ENCODE results near the gene ASGR2. TPM values are rescaled to one million over a fixed set of nuclear protein-coding genes. Genes with fewer than 3 reads are reported as not detected.
"Not testable (repeated sequence)": the region's sequence is repeated elsewhere in the genome, so short reads cannot be mapped to it uniquely, and the experiment has no call there.

Gene ASGR2
- total RNA-seq, 1 experiment from 2014 or later = not detected

DNA sequence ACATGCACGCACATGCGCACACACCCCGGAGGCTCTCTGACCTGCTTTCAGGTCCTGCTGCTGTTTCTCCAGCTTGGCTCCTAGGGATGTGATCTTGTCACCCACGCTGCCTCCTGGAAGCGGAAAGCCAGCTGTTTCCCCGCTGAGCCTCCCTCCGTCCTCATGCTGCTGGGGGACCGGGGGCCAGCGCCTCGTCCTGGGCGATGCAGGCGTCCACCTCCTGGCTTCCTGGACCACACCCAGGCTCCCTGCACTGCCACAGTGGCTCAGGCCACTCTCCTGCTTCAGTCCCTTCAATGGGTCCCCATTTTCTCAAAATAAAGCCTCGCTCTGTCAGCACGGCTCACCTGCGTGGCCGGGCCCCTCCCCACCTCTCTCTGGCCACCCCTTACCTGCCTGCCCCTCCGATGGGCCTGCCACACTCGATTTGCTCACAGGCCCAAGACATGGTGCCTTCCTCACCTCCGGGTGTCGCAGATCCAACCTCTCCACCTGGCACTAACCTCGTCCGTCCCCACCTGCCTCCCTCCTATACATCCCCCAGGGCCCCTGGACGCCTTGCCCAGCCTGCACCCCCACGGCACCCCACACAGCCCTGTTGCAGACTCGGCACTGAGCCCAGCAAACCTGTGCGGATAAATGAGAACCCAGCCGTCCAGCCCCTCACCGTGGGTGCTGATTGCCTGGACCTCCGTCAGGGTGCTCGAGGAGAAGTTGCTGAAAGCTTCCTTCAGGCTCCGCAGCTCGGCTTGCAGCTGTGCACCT lies 6.6 kb downstream of the ASGR2 start:
- Mint-ChIP-seq H3K4me3 (ENCODE audit: low read depth, unreplicated experiment) (no peak overlapping the region), H3K27ac (ENCODE audit: unreplicated experiment) (no peak overlapping the region), H3K36me3 (ENCODE audit: insufficient read depth, unreplicated experiment) (no peaks in the 10 kb centered on the region), H3K27me3 (ENCODE audit: unreplicated experiment) (peaks cover 10% of the 10 kb centered on the region), H3K9me3 (ENCODE audit: low read depth, unreplicated experiment) (no peaks in the 10 kb centered on the region), H3K4me1 (ENCODE audit: low read depth, unreplicated experiment) (no peaks in the 10 kb centered on the region)
- intact Hi-C loops (cut with micrococcal nuclease; ENCODE audit: unreplicated experiment) = no loop called here
- TF ChIP-seq, protein P1, sequence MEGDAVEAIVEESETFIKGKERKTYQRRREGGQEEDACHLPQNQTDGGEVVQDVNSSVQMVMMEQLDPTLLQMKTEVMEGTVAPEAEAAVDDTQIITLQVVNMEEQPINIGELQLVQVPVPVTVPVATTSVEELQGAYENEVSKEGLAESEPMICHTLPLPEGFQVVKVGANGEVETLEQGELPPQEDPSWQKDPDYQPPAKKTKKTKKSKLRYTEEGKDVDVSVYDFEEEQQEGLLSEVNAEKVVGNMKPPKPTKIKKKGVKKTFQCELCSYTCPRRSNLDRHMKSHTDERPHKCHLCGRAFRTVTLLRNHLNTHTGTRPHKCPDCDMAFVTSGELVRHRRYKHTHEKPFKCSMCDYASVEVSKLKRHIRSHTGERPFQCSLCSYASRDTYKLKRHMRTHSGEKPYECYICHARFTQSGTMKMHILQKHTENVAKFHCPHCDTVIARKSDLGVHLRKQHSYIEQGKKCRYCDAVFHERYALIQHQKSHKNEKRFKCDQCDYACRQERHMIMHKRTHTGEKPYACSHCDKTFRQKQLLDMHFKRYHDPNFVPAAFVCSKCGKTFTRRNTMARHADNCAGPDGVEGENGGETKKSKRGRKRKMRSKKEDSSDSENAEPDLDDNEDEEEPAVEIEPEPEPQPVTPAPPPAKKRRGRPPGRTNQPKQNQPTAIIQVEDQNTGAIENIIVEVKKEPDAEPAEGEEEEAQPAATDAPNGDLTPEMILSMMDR (IDR thresholded peaks at IDR 0.05; ENCODE audit: unreplicated experiment) = no peak
- DNase-seq = no peak
- CTCF ChIA-PET = no interaction called here
- BruUV-seq (replicated peaks) = no TSS peak

DNA sequence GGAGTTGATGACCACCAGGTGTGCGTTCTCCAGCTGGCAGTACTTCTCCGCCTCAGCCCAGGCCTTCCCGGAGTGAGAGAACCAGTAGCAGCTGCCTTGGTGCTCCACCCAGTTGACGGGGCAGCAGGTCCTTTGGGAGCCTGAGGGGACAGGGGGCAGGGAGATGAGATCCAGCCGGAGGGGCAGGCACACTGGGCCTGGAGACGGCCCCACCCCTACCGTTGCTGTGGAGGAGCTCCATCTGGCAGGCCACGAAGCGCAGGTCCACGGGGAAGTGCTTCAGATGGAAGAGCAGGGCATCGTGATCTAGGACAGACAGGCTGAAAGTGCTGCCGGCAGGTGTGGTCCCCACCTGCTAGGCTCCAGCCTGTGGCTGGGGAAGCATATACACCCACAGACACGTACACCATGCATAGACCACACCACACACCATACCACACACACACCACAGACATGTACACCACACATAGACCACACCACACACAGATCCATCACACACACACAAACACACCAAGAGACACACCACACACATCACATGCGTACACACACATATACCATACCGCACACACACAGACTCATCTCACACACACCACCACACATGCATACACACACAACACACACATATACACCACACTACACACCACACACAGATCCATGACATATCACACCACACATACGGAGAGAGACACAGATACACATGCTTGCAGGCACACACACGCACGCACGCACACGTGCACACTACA lies 7.4 kb downstream of the ASGR2 start:
- H3K27ac Mint-ChIP-seq (ENCODE audit: unreplicated experiment) = no peak overlapping the region
- H3K4me1 Mint-ChIP-seq (ENCODE audit: low read depth, unreplicated experiment) = no peaks in the 10 kb centered on the region
- CTCF ChIA-PET = no interaction called here
- TF ChIP-seq, protein P1 (IDR thresholded peaks at IDR 0.05; ENCODE audit: unreplicated experiment) = no peak
- no TSS peak for BruUV-seq (replicated peaks)
- peaks cover 18% of the 10 kb centered on the region for H3K27me3 Mint-ChIP-seq (ENCODE audit: unreplicated experiment)
- no peaks in the 10 kb centered on the region for H3K9me3 Mint-ChIP-seq (ENCODE audit: low read depth, unreplicated experiment)
- DNase-seq = no peak
- no peak overlapping the region for H3K4me3 Mint-ChIP-seq (ENCODE audit: low read depth, unreplicated experiment)
- H3K36me3 Mint-ChIP-seq (ENCODE audit: insufficient read depth, unreplicated experiment) = no peaks in the 10 kb centered on the region
- intact Hi-C loops (cut with micrococcal nuclease; ENCODE audit: unreplicated experiment) = no loop called here

DNA sequence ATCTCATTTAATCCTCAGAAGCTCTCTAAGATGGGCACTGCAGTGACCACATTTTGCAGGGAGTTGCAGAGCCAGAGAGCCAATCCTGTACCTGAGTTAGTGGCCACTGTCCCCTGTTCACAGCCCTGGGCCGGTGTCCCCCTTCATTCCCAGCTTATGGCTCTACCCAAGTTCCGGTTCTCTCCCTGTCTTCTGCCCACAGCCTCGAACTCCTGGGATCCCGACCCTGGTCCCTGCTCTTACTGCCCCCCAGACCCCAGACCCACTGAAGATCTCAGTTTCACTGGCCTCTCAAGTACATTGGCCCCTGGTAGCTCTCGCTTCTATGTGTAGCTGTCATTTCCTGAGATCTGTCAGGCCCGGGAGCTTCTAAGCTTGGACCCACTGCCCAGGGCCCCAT lies 12.2 kb downstream of the ASGR2 start:
- Mint-ChIP-seq H3K4me3 (ENCODE audit: low read depth, unreplicated experiment) (no peak overlapping the region), H3K36me3 (ENCODE audit: insufficient read depth, unreplicated experiment) (no peaks in the 10 kb centered on the region), H3K9me3 (ENCODE audit: low read depth, unreplicated experiment) (peaks cover 2% of the 10 kb centered on the region), H3K4me1 (ENCODE audit: low read depth, unreplicated experiment) (no peaks in the 10 kb centered on the region), H3K27ac (ENCODE audit: unreplicated experiment) (no peak overlapping the region), H3K27me3 (ENCODE audit: unreplicated experiment) (peaks cover 44% of the 10 kb centered on the region)
- no peak for DNase-seq
- CTCF ChIA-PET = no interaction called here
- BruUV-seq (replicated peaks) = no TSS peak
- TF ChIP-seq, protein P1 (IDR thresholded peaks at IDR 0.05; ENCODE audit: unreplicated experiment) = no peak
- intact Hi-C loops (cut with micrococcal nuclease; ENCODE audit: unreplicated experiment) = no loop called here

DNA sequence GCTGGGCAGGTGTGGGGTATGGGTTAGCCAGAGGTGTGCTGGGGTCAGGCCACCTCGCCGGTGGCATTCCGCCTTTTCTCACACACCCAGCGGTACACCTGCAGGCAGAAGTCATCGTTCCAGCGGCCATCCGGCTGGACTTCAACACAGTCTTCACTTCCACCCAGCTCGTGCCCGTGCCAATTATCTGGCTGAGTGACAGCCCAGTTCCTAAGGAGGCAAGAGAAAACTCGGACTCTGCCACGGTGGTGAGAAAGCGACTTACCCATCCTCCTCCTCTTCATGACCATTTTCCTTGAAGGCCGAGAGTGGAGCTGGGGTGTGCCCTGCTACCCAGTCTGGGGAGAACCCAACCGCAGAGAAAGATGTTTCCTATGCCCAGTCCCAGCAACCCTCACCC lies 13.1 kb downstream of the ASGR2 start:
- TF ChIP-seq, protein P1 (IDR thresholded peaks at IDR 0.05; ENCODE audit: unreplicated experiment) = no peak
- intact Hi-C loops (cut with micrococcal nuclease; ENCODE audit: unreplicated experiment) = no loop called here
- Mint-ChIP-seq H3K27me3 (ENCODE audit: unreplicated experiment) (peaks cover 44% of the 10 kb centered on the region), H3K36me3 (ENCODE audit: insufficient read depth, unreplicated experiment) (no peaks in the 10 kb centered on the region), H3K4me3 (ENCODE audit: low read depth, unreplicated experiment) (no peak overlapping the region), H3K9me3 (ENCODE audit: low read depth, unreplicated experiment) (peaks cover 2% of the 10 kb centered on the region), H3K4me1 (ENCODE audit: low read depth, unreplicated experiment) (no peaks in the 10 kb centered on the region), H3K27ac (ENCODE audit: unreplicated experiment) (no peak overlapping the region)
- BruUV-seq (replicated peaks) = no TSS peak
- DNase-seq = no peak
- CTCF ChIA-PET = interaction anchor here (0.6 kb wide), 1 partner anchor 29 kb away, joined by 3 read pairs; no protein-coding TSS in a partner anchor

DNA sequence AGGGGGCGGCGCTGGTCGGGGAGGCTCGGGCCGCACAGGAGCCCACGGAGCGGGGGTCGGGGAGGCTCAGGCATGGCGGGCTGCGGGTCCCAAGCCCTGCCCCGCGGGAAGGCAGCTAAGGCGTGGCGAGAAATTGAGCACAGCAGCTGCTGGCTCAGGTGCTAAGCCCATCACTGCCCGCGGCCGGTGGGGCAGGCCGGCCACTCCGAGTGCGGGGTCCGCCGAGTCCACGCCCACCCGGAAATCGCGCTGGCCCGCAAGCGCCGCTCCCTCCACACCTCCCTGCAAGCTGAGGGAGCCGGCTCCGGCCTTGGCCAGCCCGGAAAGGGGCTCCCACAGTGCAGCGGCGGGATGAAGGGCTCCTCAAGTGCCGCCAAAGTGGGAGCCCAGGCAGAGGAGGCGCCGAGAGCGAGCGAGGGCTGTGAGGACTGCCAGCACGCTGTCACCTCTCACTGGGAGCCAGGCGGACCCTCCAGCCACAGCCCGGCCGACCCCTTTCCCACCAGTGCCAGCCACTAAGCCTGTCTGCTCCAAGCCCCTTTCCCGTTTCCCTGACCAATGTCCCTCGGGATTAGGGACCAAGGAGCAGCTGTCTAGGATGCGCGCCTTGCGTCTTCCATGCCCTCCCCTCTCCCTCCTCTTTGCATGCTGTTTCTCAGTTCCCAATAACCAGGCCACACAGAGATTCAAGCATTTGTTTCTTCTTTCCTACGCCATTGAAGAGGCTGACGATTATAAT lies 13.8 kb downstream of the ASGR2 start:
- CTCF ChIA-PET = interaction anchor here (0.6 to 1.2 kb wide), 2 partner anchors 8 to 29 kb away, joined by 3 read pairs; no protein-coding TSS in a partner anchor
- intact Hi-C loops (cut with micrococcal nuclease; ENCODE audit: unreplicated experiment); H3K9me3 Mint-ChIP-seq (ENCODE audit: low read depth, unreplicated experiment); DNase-seq; H3K36me3 Mint-ChIP-seq (ENCODE audit: insufficient read depth, unreplicated experiment); H3K4me3 Mint-ChIP-seq (ENCODE audit: low read depth, unreplicated experiment); H3K4me1 Mint-ChIP-seq (ENCODE audit: low read depth, unreplicated experiment); H3K27ac Mint-ChIP-seq (ENCODE audit: unreplicated experiment); BruUV-seq (replicated peaks): not testable (repeated sequence)
- peaks cover 44% of the 10 kb centered on the region for H3K27me3 Mint-ChIP-seq (ENCODE audit: unreplicated experiment)

Data from Calu3 (cell line).